Uterus (tissue), 2 donors: Measurements from ENCODE around the gene KLB.

ENCODE experiments used
- CTCF ChIP-seq, 4 experiments: fragments of 200-600 bp in 2 of 4; fragments of 450-650 bp in 2 of 4; sonication (generic) in 2 of 4; IDR thresholded peaks; one replicate each; pipeline ENCODE4 v1.5.1; 2016 to 2019; ENCODE audit warnings: antibody characterized with exemption in 4 of 4, mild to moderate bottlenecking in 2 of 4, moderate library complexity in 1 of 4
- POLR2A ChIP-seq, 2 donors: fragments of 450-650 bp; IDR thresholded peaks; one replicate each; pipeline ENCODE4 v1.6.1; 2016; ENCODE audit warnings: antibody characterized with exemption in 2 of 2, mild to moderate bottlenecking in 1 of 2, moderate library complexity in 1 of 2

GRCh38 chr4:39453738-39454137 lies 47.0 kb downstream of the KLB start:
- TF ChIP-seq CTCF (IDR thresholded peaks at IDR 0.05) (no peak), POLR2A (IDR thresholded peaks at IDR 0.05) (no peak)
